Measurements from ENCODE around the gene THEM4. TPM values are rescaled to one million over a fixed set of nuclear protein-coding genes. Genes with fewer than 3 reads are reported as not detected.

THEM4 gene
- total and polyA plus RNA-seq, 7 donors: 4.9 to 21.9 (median 16.1) TPM

DNA sequence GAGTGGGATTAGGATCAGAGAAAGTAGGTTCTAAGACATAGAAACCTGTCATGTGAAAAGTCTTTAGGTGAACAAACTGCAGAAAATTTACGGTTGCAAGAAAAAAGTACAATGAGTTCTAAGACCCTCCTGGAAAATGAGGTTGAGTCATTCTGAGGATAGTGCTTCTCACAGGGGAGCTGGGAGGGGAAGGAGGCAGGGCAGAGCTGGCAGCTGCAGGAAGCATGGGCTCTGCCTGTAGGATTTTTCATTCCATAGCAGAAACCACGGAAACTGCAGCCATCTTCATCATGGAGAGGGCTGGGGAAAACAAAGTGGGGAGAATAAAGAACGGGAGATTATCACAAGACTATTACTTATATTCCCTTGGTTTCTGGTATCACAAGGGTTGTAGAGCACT, 25.8 kb upstream of the THEM4 start:
- WGBS, 2 donors: 26 to 61% methylated on average over 3 of the region's 3 CpGs
- Histone ChIP-seq H3K4me1 (no peaks in the 10 kb centered on the region), H3K27me3 (no peaks in the 10 kb centered on the region), H3K36me3 (no peaks in the 10 kb centered on the region), H3K9me3 (no peaks in the 10 kb centered on the region), H3K27ac (no peak overlapping the region), H3K4me3 (no peak overlapping the region)
- DNase-seq: no peak
- intact Hi-C loops (cut with DNase I): no loop called here
- TF ChIP-seq, protein P1, sequence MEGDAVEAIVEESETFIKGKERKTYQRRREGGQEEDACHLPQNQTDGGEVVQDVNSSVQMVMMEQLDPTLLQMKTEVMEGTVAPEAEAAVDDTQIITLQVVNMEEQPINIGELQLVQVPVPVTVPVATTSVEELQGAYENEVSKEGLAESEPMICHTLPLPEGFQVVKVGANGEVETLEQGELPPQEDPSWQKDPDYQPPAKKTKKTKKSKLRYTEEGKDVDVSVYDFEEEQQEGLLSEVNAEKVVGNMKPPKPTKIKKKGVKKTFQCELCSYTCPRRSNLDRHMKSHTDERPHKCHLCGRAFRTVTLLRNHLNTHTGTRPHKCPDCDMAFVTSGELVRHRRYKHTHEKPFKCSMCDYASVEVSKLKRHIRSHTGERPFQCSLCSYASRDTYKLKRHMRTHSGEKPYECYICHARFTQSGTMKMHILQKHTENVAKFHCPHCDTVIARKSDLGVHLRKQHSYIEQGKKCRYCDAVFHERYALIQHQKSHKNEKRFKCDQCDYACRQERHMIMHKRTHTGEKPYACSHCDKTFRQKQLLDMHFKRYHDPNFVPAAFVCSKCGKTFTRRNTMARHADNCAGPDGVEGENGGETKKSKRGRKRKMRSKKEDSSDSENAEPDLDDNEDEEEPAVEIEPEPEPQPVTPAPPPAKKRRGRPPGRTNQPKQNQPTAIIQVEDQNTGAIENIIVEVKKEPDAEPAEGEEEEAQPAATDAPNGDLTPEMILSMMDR (IDR thresholded peaks at IDR 0.05): no peak
- TF ChIP-seq POLR2A (IDR thresholded peaks at IDR 0.05): no peak

DNA sequence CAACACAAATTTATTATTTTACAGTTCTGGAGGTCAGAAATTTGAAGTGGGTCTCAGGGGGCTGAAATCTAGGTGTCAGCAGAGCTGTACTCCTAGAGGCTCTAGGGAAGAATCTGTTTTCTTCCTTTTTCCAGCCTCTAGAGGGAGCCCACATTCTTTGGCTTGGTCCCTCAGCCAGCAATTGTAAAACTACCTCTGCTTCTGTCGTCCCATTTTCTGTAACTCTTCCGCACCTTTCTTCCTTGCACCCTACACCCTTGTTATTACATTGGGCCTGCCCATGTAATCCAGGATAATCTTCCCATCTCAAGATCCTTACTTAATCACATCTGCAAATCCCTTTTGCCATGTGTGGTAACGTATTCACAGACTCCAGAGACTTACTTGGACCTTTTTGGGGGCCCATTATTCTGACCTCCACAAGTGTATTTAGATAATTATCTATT, 24.8 kb upstream of the THEM4 start:
- intact Hi-C loops (cut with DNase I): loop anchor here (1.0 kb wide), 2 partner anchors 63 to 67 kb away; no protein-coding TSS in a partner anchor
- no peak overlapping the region for H3K4me3 ChIP-seq
- no peak overlapping the region for H3K27ac ChIP-seq
- TF ChIP-seq, protein P1 (IDR thresholded peaks at IDR 0.05): peak; percentile 65 to 77 (median 70)
- TF ChIP-seq POLR2AphosphoS5 (IDR thresholded peaks at IDR 0.05): no peak
- H3K4me1 ChIP-seq: no peaks in the 10 kb centered on the region
- no peak for DNase-seq
- no peaks in the 10 kb centered on the region for H3K27me3 ChIP-seq
- H3K9me3 ChIP-seq: no peaks in the 10 kb centered on the region
- no peaks in the 10 kb centered on the region for H3K36me3 ChIP-seq
- 22 to 33% methylated on average over 3 of the region's 3 CpGs for WGBS, 2 donors

DNA sequence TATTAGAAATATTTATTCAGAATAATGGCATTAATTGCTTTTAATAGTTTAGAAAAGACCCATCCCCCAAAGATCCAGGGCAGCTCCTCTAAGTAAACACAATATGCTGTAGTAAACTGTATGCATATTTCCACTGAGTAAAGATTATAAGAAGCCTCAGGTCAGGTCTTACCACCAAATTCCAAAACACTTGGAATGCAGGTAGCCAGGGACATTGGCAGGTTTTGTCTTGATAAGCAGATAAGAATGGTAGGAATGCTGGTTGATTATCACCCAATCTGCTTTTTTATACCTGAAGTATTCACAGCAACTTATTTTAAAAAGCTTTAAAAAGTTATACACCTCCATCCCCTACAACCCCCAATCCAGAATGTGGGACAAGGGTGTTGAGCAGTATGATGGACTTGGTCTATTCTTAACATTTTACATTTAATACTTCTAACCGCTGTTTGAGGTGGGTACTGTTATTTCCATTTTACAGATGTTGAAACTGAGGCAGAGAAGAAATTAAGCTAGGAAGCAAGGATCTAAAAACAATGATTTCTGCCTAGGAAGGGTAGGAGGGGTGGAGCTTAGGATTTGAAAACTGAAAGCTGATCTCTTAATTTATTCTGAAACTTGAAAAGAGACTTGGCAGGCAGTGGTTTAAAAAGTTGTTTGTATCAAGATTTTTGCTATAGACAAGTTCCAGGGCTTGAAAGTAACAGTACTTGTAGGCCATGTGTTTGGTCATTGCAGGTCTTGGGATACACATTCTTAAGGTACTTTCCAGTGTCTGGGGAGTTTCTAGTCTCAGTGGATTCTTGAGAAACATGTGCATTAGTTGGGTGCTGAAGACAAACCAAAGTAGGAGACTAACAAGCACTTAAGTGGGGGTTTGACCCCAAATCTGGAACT, 15.6 kb upstream of the THEM4 start:
- no peak overlapping the region for H3K27ac ChIP-seq
- no peak overlapping the region for H3K4me3 ChIP-seq
- no peaks in the 10 kb centered on the region for H3K4me1 ChIP-seq
- no peaks in the 10 kb centered on the region for H3K27me3 ChIP-seq
- TF ChIP-seq EP300 (IDR thresholded peaks at IDR 0.05) (no peak), POLR2AphosphoS5 (IDR thresholded peaks at IDR 0.05) (no peak), POLR2A (IDR thresholded peaks at IDR 0.05) (no peak)
- TF ChIP-seq, protein P1 (IDR thresholded peaks at IDR 0.05): no peak
- H3K9me3 ChIP-seq: no peaks in the 10 kb centered on the region
- intact Hi-C loops (cut with DNase I): no loop called here
- H3K36me3 ChIP-seq: no peaks in the 10 kb centered on the region
- DNase-seq: no peak
- WGBS, 2 donors: 97% methylated on average over 1 of the region's 1 CpG

DNA sequence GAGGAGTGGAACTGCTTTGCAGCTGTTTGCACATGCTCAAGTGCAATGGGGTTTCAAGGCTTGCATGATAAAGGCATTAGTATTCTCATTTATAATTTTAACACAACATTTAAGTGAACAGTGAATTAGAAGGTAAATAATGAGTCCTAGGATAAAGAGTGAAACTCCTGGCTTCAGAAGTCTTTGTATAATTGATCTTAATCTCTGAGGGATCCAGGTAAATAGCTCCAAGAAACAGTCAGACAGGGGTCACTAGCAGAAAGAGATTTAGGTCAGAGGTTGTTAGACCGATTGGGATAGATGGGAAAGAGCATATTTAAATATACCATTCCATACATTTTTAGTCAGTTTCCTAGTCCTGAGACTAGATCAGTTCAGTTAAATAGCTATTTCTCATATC, 14.1 kb upstream of the THEM4 start:
- TF ChIP-seq, protein P1 (IDR thresholded peaks at IDR 0.05): no peak
- no peak for TF ChIP-seq POLR2A (IDR thresholded peaks at IDR 0.05)
- no peak for TF ChIP-seq POLR2AphosphoS5 (IDR thresholded peaks at IDR 0.05)
- TF ChIP-seq EP300 (IDR thresholded peaks at IDR 0.05): no peak
- 82 to 86% methylated on average over 1 of the region's 1 CpG for WGBS, 2 donors
- H3K36me3 ChIP-seq: no peaks in the 10 kb centered on the region
- H3K4me1 ChIP-seq: no peaks in the 10 kb centered on the region
- no peaks in the 10 kb centered on the region for H3K27me3 ChIP-seq
- H3K9me3 ChIP-seq: no peaks in the 10 kb centered on the region
- intact Hi-C loops (cut with DNase I): no loop called here
- no peak for DNase-seq
- H3K4me3 ChIP-seq: no peak overlapping the region
- H3K27ac ChIP-seq: no peak overlapping the region
